ENCODE results near the gene PLVAP.
"Not testable (repeated sequence)": the region's sequence is repeated elsewhere in the genome, so short reads cannot be mapped to it uniquely, and the experiment has no call there.

The PLVAP gene

GRCh38 chr19:17398902-17399527 is 21.9 kb upstream of the PLVAP start:
- ATAC-seq = no peak

DNA sequence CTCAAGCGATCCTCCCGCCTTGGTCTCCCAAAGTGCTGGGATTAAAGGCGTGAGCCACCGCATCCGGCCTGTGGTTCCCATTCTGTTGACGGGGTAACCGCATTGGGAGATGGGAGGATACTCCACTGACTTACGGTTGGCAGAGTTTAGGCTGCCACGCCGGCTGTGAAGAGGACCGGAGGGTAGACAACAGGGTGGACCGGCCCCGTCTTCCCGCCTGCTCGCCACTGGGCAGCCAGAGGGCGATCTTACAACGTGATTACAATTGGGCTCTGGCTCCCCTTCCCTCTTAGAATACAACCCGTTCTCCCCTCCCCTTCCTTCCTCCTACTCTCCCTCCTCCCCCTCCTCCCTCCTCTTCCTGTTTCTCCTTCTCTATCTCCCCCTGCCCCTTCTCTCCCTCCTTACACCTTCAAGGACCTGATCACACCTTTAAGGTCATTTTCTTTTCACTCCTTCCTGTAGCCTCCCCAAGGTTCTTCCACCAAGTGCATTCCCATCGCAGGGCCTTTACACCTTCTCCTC is 17.8 kb upstream of the PLVAP start:
- peak; percentile 32 to 42 for ATAC-seq

DNA sequence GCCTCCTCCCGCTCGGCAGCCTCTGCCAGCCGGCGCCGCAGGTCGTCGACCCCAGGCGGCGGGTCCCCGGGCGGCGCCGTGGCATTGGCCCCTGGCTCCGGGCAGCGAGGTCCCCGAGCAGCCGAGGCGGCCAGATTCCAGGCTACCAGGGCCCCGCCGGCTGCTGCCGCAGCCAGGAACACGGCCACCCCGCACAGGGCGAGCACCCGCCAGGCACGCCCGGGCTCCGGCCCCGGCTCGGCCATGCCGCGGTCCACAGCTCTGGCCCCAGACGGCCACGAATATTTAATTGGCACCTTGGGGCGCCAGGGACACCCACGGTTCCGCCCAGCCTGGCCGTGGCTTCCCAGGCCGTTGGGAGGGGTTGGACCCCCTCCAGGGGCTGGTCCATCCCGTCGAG is 16.8 kb upstream of the PLVAP start, which contains the start of gene CCDC194:
TSS of gene CCDC194 (minus strand) at position 283 of the 400 bp plus-strand sequence. CDS start at position 245, 38 bp downstream.
- no peak for ATAC-seq

DNA sequence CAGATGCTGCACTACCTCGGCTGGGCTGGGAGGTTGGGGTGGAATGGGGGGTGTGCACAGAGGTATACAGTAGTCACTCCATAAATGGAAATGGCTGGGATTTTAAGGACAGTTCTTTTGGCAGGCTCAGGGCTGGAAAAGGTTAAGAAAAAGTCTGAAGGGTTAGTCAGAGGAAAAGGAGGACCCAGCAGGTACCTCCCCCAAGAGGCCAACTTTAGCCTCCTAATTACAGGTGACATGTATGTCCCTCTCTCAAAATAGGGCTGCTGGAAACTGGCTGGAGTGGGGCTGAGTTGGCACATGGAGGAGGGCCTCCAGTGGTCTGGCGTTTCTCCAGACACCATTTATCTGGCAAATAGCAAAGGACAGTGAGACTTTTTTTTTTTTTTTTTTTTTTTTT is 15.9 kb upstream of the PLVAP start:
- ATAC-seq = no peak

DNA sequence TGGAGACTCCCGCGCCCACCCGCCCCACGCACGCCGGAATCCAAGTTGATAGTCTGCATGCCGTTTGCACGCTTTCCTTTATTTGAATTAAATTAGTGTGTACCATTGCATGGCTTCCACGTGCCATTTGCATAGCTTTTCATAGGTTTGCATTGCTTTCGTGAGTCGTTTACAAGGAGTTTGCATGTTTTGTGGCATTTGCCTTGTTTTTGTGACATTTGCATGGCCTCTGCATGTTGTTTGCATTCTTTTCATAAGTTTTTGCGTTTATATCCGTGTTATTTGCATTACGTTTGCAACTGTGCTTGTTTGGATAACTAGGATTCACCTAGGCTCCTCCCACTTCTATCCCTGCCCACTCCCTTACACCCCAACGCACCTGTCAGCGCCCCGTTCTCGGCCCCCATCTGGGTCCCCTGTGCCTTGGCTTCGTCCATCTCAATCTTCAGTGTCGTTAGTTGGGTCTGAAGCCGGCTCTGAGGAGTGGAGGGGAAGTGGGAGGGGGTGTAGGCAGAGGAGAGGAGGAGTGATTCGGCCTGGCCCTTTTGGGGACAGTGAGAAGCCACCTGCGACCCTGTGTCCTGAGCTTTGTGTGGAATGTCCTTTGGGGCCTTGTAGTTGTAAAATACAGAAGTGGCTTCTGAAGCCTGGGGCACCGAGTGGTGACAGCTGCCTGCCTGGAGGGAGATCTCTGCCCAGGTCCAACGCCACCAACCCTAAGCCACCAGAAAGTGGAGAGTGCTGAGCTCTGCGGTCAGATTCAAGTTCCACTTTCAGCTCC is 14.4 kb upstream of the PLVAP start:
- ATAC-seq = no peak

DNA sequence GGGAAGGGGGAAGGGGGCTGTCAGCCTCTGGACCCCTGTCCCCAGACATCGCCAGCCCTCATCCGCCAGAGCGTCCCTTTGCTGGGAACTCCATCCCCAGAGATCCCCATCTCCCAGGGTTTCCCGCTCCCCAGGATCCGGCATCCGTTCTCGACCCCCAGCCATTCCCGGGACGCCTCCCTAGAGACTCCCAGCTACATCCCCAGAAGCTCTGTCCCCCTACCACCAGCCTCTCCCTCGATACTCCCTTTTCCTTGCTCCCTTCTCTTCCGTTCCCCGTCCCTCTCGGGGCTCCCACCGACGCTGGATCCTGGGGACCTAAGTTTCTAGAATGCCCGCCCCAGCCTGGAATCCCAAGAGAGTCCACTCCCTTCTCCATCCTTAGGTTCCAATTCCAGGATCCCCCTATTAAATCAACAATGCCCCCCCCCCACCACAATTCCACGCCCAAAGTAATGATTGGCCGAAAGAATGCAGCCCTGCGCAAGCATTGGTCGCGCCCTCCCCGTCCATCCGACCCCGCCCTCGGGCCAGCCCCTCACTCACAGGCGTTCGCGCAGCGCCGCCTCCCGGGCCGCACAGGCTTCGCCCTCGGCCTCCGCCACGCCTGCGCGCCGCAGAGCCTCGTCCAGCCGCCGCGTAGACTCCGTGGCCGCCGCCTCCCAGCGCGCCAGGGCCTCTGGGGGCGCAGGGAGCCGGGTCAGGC is 13.7 kb upstream of the PLVAP start:
- ATAC-seq = peak; percentile 97 to 99

DNA sequence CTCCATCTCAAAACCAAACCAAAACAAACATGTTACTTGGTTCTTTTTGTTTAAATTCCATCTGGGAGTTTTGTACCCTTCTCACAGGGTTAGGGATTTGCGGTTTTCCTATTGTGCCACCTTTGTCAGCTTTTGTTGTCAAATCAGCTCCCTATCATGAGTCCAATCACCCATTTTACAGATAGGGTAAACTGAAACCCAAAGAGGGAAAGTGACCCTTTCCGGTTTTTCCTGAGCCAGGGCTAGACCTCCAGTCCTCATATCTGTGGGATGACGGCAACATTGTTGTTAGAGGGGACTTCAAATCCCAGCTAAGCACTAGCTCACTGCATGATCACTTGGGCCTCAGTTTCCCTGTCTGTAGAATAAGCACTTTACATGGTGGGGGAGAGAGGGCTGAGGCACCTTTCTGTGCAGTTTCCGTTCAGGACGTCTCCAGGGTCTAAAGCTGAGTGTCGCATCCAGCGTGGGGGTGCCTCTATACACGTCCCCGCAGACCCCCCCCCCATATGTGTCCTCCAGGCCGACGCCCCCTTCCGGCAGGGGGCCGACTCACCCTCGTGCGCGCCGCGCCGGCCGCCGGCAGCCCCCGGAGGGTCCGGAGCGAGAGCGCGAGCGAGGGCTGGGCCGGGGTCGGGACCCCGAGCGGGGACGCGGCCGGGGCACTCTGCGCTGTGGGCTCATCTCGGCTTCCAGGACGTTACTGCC is 13.0 kb upstream of the PLVAP start:
- no peak for ATAC-seq

DNA sequence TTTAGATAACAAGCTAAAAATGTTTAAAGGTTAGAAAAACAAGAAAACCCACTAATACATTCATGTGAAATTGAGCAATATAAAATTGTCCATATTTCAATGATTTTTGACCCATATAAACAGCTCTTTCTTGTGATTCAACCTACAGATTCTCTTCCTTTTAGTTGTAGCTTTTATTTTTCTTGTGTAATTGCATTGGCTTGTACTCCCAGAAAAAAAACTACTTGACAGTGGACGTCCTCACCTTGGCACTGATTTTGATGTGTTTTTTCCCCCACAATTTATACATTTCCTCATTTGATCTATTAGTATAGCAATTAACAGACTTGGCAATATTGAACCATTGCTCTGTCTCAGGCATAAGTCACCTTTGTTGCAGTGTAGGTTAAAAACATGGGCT is 12.1 kb upstream of the PLVAP start:
- no peak for ATAC-seq

DNA sequence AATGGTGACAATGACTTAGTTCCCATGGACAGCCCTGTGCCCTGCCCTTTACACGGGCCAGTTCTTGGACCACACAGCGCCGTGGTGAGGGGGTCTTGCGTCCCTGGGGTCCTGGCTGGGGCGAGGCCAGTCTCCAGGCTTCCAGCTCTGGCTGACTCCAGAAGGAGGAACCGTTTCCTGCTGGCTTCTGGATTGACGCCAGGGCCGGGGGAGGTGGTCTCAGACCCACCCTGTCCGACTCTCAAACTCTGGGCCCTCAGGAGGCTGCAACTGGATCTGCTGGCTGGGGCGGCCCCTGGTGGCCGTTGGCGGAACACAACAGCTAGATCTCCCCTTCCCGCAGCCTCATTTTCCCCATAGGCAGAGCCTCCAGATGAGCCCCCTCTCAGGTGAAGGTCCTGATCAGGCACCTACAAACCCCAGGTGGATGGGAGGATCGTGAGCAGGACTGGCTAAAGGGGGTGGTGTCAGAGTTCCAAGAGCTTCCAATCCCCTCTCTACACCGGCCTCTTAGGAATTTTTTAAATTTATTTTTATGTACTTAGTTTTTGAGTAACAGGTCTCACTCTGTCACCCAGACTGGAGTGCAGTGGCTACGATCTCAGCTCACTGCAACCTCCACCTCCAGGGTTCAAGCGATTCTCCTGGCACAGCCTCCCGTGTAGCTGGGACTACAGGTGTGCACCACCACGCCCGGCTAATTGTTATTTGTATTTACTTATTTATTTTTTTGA is 8.9 kb upstream of the PLVAP start:
- peak; percentile 24 to 29 for ATAC-seq

DNA sequence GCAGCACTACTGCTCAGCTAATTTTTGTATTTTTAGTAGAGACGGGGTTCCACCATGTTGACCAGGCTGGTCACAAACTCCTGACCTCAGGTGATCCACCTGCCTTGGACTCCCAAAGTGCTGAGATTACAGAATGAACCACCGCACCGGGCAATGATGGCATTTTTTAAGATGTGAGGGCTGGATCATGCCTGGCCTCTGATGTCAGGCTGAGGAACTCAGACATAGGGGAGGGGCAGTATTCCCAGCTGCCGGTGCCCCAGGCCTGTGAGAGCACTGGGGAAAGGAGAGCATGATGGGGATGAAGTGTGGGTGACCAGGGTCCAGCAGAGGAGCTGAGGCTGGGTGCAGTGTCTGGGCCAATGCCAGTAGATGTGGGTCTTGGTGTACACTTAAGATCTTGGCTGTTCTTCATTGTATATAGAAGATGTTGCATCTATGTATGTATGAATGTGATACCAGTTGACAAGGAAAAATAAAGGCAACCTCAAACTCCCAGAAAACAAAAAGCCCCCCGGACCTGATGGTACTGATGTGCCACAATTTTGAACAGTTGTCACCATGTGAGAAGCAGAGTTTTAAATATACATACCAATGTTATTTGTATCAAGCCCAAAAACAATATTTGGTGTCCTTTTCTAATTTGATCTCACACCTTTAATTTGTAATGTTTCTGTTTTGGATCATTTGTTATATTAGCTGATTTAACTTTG is 3.4 kb upstream of the PLVAP start:
- no peak for ATAC-seq

- ATAC-seq = no peak
Measured at GRCh38 chr19:17379221-17379631, 2.1 kb upstream of the PLVAP start.

DNA sequence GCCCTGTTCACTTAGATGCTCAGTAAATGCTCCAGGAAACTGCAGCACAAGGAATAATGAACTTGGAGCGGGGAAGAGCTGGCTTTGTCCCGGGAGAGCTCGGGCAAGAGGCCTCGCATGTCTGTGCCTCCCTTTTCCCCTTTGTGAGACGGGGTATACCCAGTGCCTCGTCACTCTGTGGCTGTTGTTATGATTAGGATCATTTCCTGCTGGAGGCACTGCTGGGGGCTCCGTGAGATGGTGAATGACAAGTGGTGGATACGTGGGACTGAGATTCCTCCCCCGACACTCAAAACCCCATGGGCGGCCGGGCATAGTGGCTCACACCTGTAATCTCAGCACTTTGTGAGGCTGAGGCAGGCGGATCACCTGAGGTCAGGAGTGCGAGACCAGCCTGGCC is 1.1 kb upstream of the PLVAP start:
- ATAC-seq = no peak

DNA sequence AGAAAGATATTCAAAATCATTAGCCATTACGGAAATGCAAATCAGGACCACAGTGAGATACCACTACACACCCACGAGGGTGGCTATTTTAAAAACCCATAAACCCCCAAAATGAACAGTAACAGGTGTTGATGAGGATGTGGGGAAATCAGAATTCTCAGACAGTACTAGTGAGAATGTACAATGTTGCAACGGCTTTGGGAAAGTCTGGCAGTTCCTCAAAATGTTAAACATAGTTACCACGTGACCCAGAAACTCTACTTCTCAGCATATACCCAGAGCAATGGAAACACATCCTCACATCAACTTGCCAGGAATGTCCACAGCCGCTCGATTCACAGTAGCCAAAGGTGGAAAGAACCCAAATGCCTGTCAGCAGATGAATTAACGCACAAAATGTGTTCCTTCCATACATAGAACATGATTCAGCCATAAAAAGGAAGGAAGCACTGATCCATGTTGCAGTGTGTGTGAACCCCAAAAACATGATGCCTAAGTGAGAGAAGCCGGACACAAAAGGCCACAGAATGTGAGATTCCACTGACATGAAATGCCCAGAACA is 7.0 kb downstream of the PLVAP start:
- no peak for ATAC-seq

DNA sequence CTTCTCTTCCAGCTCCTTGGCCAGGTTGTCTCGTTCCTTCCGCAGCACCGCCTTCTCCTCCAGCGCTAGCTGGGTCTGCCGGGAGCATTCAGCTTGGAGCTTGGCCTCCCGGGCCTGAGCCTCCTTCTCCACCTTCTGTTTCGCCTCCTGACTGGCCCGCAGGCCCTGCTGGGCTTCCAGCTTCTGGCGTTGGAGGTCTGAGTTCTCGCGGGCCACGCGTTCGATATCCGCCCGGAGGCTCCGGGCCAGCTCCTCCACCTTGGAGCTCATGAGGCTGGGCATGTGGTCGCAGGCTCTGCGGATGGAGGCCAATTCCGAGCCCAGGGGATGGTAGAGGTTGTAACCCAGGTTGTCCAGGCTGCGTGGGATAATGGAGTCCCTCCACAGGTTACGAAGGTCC is 11.8 kb downstream of the PLVAP start:
- ATAC-seq = no peak

DNA sequence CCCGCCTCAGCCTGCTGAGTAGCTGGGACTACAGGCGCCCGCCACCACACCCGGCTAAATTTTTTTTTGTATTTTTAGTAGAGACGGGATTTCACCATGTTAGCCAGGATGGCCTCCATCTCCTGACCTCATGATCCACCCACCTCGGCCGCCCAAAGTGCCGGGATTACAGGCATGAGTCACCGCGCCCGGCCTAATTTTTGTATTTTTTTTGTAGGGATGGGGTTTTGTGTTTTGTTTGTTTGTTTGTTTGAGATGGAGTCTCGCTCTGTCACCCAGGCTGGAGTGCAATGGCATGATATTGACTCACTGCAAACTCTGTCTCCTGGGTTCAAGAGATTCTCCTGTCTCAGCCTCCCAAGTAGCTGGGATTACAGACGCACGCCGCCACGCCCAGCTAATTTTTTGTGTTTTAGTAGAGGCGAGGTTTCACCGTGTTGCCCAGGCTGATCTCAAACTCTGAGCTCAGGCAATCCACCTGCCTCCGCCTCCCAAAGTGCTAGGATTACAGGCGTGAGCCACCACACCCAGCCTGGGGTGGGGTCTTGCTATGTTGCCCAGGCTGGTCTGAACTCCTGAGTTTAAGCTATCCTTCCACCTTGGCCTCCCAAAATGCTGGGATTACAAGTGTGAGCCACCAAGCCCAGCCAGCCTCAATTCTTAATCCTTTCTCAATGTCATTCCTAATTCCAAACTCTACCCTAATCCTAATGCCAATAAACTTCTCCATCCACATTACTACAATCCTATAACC is 13.1 kb downstream of the PLVAP start:
- not testable (repeated sequence) for ATAC-seq

- ATAC-seq = no peak
Measured at GRCh38 chr19:17359905-17360800, 17.0 kb downstream of the PLVAP start.

GRCh38 chr19:17358395-17358794 is 18.7 kb downstream of the PLVAP start:
- ATAC-seq = no peak

DNA sequence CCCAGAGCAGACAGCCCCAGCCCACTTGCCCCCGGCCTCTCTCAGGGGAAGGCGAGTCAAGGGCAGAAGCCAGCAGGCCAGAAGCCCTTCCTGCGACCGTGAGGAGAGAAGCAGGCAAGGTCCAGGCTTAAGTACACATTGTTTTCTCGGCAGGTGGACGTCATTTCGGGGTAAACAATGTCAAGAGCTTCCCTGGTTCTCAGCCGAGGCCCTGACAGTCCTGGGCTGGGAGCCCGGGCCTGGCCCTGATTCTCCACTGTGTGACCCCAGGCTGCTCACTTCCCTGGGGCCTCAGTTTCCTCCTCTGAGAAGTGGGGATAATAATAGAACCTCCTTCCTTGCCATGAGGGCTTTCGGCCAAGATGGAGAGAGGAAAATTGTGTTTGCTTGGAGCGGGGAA is 19.4 kb downstream of the PLVAP start:
- no peak for ATAC-seq

DNA sequence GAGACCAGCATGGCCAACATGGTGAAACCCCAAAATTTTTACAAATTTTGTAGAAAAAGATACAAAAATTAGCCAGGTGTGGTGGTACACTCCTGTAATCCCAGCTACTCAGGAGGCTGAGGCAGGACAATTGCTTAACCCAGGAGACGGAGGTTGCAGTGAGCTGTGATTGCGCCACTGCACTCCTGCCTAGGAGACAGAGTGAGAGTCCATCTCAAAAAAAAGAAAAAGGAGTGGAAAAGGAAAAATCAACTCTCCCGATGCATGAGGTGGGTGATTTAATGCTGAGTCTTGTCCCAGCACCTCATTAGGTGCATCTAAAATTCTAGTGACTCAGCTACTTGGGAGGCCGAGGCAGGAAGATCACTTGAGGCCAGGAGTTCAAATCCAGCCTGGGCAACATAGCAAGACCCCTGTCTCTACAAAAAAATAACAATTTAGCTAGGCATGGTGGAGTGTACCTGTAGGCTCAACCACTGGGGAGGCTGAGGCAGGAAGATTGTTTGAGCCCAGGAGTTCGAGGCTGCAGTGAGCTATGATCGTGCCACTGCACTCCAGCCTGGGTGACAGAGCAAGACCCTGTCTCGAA is 20.0 kb downstream of the PLVAP start:
- no peak for ATAC-seq
